ENCODE results near the gene KIF3B.
"Not testable (repeated sequence)": the region's sequence is repeated elsewhere in the genome, so short reads cannot be mapped to it uniquely, and the experiment has no call there.

The KIF3B gene

GRCh38 chr20:32296819-32297420, 19.5 kb downstream of the KIF3B start:
- DNase-seq, result no peak

- no peak for DNase-seq
Observed at GRCh38 chr20:32297439-32297838, 20.0 kb downstream of the KIF3B start.

- DNase-seq, result no peak
Observed at GRCh38 chr20:32300647-32301046, 23.2 kb downstream of the KIF3B start.

- no peak for DNase-seq
Observed at GRCh38 chr20:32301719-32302506, 24.5 kb downstream of the KIF3B start.

DNA sequence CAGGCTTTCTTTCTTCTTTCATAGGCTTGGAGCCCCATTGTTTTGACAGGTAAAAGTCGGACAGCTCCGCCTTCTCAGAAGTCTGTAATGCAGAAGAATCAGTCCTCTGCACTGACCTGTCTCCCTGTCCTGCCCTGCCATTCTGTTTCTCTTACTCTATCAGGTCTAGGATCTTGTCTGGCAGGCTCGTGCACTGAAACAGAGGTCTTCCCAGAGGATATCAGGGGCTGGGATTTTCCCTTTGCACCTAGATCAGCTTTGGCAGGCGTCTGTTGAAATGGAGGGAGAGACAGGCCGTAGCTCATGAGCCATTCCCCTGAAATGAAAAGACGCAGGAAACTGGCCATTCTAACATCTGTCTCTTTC, 25.0 kb downstream of the KIF3B start:
- no peak for DNase-seq

DNA sequence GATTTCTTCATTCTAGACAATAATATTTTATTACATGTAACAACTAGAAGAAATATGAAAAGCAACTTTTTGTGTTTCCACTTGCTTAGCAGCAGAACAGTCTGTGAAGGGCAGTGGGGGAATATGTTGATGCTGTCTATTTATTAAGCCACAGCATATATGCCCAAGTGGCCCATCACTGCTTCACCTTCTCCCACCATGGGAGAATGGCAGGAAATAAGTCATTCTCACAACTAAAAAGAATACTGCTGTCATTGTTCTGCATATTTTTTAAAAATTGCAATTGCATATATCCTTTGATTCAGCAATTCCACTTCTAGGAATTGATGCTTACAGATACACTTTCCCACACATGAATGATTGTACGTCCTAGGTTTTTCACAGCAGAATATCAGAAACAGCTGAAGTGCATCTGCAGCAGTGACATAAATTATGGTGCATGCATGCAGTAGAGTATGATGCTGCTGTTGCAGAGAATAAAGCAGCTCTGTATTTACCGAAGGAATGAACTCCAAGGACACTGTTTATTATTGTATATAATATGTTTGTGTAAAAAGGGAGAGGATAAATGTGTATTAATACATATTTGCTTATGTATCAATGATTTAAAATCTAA, 26.8 kb downstream of the KIF3B start:
- no peak for DNase-seq

GRCh38 chr20:32312718-32313424, 35.4 kb downstream of the KIF3B start:
- DNase-seq, result no peak

- no peak for DNase-seq
Observed at GRCh38 chr20:32314768-32315167, 37.3 kb downstream of the KIF3B start.

- DNase-seq, result no peak
Observed at GRCh38 chr20:32315399-32315798, 37.9 kb downstream of the KIF3B start.

DNA sequence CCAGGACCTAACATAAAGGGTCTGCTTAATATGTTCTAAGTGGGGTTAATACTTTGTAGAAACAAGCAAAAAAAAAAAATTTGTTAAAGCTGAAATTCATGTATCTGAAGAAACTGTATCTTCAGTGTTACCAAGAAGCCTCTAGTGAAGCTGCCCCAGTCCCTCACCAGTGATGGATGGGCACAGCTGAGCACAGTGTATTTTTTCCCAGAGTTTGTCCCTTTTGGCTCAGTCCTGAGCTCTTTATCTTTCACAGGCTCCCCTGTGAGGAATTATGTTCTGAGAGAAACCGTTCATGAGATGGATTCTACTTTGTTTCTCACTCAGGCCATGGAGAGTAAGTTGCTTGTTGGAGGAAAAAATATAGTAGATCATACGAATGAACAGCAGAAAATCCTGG, 38.4 kb downstream of the KIF3B start:
- no peak for DNase-seq

GRCh38 chr20:32316667-32317066, 39.2 kb downstream of the KIF3B start:
- no peak for DNase-seq

DNA sequence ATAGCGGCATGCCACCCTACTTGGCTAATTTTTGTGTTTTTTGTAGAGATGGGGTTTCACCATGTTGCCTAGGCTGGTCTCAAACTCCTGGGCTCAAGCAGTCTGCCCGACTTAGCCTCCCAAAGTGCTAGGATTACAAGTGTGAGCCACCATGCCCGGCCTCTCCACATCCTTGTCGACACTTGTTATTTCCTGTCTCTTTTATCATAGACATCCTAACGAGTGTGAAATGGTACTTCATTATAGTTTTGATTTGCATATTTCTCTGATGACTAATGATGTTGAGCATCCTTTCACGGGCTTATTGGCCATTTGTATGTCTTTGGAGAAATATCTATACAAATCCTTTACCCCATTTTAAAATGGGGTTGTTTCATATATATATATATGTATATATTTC, 41.6 kb downstream of the KIF3B start:
- no peak for DNase-seq

DNA sequence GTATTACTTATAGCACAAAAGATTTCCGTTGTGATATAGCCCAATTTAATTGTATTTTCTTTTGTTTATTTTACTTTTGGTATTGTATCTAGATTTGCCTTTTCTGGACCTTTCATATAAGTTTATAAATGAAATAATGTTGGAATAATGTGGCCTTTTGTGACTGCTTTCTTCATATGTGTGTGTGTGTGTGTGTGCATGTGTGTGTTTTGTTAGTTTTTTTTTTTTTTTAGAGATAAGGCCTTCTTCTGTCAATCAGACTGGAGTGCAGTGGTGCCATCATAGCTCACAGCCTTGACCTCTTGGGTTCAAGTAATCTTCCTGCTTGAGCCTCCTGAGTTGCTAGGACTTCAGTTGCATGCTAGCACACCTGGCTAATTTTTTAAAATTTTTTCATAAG, 42.9 kb downstream of the KIF3B start:
- no peak for DNase-seq

- no peak for DNase-seq
Observed at GRCh38 chr20:32321390-32321789, 43.9 kb downstream of the KIF3B start.

GRCh38 chr20:32322260-32322659, 44.8 kb downstream of the KIF3B start:
- not testable (repeated sequence) for DNase-seq

DNA sequence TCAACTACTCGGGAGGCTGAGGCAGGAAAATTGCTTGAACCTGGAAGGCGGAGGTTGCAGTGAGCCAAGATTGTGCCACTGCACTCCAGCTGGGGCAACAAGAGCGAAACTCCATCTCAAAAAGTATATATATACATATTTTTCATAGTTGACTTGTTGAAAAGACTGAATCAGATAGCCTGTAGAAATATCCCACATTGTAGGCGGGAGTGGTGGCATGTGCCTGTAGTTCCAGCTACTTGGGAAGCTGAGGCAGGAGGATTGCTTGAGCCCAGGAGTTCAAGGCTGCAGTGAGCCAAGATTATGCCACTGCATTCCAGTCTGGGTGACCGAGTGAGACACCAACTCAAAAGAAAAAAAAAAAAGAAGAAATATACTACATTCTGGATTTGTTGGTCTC, 46.3 kb downstream of the KIF3B start:
- not testable (repeated sequence) for DNase-seq

DNA sequence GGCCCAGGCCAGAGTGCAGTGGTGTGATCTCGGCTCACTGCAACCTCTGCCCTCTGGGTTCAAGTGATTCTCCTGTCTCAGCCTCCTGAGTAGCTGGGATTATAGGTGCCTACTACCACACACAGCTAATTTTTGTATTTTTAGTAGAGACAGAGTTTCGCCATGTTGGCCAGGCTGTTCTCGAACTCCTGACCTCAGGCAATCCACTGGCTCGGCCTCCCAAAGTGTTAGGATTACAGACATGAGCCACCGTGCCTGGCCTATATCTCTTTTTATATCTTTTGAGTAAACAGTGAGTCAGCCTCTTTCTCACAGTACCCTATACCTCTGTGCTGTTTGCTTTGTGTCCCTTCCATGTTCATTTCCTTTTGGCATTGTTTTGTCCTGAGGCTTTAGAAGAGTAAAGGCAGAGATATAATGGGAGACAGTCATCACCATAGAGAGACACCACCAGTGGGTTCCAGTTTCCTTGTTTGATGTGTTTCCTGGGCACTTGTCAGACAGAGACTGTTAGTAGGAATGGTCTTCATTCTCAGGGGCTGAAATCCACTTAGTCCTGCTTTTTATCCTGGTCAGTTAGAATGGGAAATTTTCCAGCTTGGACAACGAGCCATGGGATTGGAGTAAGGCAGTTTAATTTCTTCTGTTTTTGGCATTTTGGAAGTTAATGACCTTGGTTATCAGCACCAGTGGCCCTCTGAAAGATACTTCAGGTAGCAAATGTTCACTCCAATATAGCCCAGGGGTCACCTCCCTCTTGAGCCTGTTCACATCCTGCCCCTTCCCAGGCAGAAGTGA, 48.5 kb downstream of the KIF3B start:
- DNase-seq, result no peak

GRCh38 chr20:32326504-32326845, 49.0 kb downstream of the KIF3B start:
- no peak for DNase-seq

- DNase-seq, result no peak
Observed at GRCh38 chr20:32327087-32327681, 49.7 kb downstream of the KIF3B start.

DNA sequence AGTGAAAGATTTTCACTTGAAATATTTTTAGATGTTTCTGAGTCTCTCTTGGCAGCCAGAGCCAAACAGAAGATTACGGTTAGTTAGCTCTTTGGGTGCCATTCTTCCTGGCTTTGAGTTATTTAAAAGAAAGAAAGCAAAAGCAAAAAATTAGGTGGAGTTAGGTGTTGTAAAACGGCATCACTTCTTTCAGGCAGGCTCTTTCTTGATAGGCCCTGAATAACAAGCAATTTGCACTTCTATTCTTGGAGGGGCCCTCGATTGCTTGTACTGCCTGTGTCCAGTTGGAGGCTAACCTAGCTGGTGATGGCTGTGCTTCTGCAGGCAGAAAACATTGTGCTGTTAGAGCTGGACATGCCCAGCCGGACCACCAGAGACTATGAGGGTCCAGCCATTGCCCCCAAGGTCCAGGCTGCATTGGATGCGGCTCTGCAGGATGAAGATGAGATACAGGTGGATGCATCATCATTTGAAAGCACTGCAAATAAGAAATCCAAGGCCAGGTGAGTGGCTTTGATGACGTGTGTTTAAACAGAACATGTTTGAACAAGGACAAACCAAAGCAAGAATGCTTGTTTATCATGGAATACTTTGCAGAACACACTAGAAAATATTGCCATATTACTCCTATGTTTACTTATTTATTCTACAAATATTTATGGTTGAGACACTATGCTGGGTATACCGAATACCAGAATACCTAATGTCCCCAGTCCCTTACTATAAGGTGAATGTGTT, 52.5 kb downstream of the KIF3B start:
- no peak for DNase-seq

GRCh38 chr20:32330555-32330897, 53.1 kb downstream of the KIF3B start:
- DNase-seq, result no peak

- DNase-seq, result no peak
Observed at GRCh38 chr20:32332614-32333013, 55.2 kb downstream of the KIF3B start.
